HepG2 (cell line): Measurements from ENCODE around the gene MGST2. TPM values are rescaled to one million over a fixed set of nuclear protein-coding genes. Genes with fewer than 3 reads are reported as not detected.

Experiments
- DDIT3 ChIP-seq: sonication (generic); formaldehyde crosslinking; IDR thresholded peaks from 2 replicates; pipeline ENCODE4 v1.4.0; 2020; ENCODE audit warnings: mild to moderate bottlenecking, missing genetic modification reagents
- MXI1 ChIP-seq: IDR thresholded peaks from 3 replicates; pipeline ENCODE4 v1.6.1; 2012; ENCODE audit warnings: low read depth, low read length, inconsistent platforms, borderline replicate concordance
- NFRKB ChIP-seq: fragments of 450-650 bp; IDR thresholded peaks from 2 replicates; pipeline ENCODE4 v1.6.1; 2017
- SMYD3 ChIP-seq: sonication (generic); formaldehyde crosslinking; IDR thresholded peaks from 2 replicates; pipeline ENCODE4 v1.8.1; 2023; ENCODE audit warnings: mild to moderate bottlenecking, missing genetic modification reagents
- ZMYM4 ChIP-seq: sonication (generic); formaldehyde crosslinking; IDR thresholded peaks from 2 replicates; pipeline ENCODE4 v1.8.1; 2023; ENCODE audit warnings: mild to moderate bottlenecking, missing genetic modification reagents
- ZNF234 ChIP-seq: sonication (generic); formaldehyde crosslinking; conservative IDR thresholded peaks from 2 replicates; pipeline ENCODE4 v1.5.1; 2020; ENCODE audit warnings: mild to moderate bottlenecking, missing genetic modification reagents
- ZNF781 ChIP-seq: sonication (generic); formaldehyde crosslinking; IDR thresholded peaks from 2 replicates; pipeline ENCODE4 v1.5.1; 2020; ENCODE audit warnings: borderline replicate concordance, mild to moderate bottlenecking, missing genetic modification reagents; ENCODE audit errors: not compliant biosample characterization
- ZNF788 ChIP-seq: sonication (generic); formaldehyde crosslinking; IDR thresholded peaks from 2 replicates; pipeline ENCODE4 v1.5.0; 2020; ENCODE audit warnings: mild to moderate bottlenecking, missing genetic modification reagents, borderline replicate concordance
- polyA plus RNA-seq, 8 experiments: library from polyadenylated mRNA; depleted of rRNA in 3 of 8; stranded (reverse) in 7 of 8; unstranded in 1 of 8; fragments of >200 nt; fragmentation: Illumina TruSeq in 4 of 8; extraction: Trizol in 4 of 8; gene quantifications; 2 replicates each; pipeline versions ENCODE4 v1.2.1 to v1.2.3, GENCODE V29; 2011 to 2016; ENCODE audit warnings: low read depth in 4 of 8, missing spikeins in 1 of 8, mixed read lengths in 1 of 8; ENCODE audit not compliant: insufficient read depth in 1 of 8
- total RNA-seq, 5 experiments: library from RNA; depleted of rRNA; stranded (reverse); fragments of >200 nt; fragmentation: Illumina TruSeq; extraction: Trizol; gene quantifications; 2 replicates each; pipeline ENCODE4 v1.2.3, GENCODE V29; 2016; ENCODE audit warnings: low read depth in 1 of 5
- TF ChIP-seq, protein P1 (sequence below): IDR thresholded peaks from 2 replicates; pipeline ENCODE4 v1.6.1; 2016; ENCODE audit warnings: low read depth, missing genetic modification reagents, missing compliant biosample characterization
- TF ChIP-seq, protein P2 (sequence below): sonication (generic); formaldehyde crosslinking; conservative IDR thresholded peaks from 2 replicates; pipeline ENCODE4 v1.5.0; 2020; ENCODE audit warnings: missing genetic modification reagents
- TF ChIP-seq, protein P3 (sequence below): sonication (generic); formaldehyde crosslinking; IDR thresholded peaks from 2 replicates; pipeline ENCODE4 v1.4.0; 2020; ENCODE audit warnings: missing genetic modification reagents

MGST2 gene
- total and polyA plus RNA-seq, 2 of the 13 experiments (the other 11 are each of a cell fraction or from before 2014, with no cell fraction given): 205 to 416 TPM

DNA sequence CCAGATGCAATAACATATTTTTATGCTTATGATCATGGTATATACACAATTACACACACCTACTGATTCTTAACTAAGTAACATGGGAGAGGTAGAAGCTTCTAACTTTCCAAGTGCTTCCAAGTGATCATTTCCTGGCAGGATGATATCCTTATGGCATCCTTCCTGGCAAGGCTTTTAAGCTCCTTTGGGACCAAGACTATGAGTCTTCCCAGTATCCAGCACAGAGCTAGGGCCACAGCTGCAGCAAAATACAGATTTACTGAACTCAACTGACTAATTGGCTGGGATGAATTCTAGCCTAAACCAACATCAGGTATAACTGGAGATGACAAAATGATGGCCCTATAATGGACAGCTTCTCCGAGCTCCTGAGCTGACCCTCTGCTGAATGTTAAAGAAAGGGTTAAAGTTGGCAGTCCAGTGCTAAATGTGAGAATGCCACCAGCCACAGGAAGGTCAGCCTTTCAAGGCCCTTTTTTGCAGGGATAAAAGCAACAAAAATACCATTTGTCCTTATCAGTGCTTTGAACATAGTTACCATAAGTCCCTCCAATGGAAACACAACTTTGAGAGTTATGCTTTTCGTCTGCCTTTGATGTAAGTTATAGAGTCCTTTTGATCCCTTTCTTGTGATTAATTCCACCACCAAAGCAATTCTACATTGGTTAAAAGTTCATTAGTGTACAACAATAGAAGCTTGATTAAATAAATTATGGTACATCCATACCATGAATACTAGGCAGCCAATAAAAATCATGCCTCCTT is 73.4 kb downstream of the MGST2 start (continued):
- TF ChIP-seq, protein P1, sequence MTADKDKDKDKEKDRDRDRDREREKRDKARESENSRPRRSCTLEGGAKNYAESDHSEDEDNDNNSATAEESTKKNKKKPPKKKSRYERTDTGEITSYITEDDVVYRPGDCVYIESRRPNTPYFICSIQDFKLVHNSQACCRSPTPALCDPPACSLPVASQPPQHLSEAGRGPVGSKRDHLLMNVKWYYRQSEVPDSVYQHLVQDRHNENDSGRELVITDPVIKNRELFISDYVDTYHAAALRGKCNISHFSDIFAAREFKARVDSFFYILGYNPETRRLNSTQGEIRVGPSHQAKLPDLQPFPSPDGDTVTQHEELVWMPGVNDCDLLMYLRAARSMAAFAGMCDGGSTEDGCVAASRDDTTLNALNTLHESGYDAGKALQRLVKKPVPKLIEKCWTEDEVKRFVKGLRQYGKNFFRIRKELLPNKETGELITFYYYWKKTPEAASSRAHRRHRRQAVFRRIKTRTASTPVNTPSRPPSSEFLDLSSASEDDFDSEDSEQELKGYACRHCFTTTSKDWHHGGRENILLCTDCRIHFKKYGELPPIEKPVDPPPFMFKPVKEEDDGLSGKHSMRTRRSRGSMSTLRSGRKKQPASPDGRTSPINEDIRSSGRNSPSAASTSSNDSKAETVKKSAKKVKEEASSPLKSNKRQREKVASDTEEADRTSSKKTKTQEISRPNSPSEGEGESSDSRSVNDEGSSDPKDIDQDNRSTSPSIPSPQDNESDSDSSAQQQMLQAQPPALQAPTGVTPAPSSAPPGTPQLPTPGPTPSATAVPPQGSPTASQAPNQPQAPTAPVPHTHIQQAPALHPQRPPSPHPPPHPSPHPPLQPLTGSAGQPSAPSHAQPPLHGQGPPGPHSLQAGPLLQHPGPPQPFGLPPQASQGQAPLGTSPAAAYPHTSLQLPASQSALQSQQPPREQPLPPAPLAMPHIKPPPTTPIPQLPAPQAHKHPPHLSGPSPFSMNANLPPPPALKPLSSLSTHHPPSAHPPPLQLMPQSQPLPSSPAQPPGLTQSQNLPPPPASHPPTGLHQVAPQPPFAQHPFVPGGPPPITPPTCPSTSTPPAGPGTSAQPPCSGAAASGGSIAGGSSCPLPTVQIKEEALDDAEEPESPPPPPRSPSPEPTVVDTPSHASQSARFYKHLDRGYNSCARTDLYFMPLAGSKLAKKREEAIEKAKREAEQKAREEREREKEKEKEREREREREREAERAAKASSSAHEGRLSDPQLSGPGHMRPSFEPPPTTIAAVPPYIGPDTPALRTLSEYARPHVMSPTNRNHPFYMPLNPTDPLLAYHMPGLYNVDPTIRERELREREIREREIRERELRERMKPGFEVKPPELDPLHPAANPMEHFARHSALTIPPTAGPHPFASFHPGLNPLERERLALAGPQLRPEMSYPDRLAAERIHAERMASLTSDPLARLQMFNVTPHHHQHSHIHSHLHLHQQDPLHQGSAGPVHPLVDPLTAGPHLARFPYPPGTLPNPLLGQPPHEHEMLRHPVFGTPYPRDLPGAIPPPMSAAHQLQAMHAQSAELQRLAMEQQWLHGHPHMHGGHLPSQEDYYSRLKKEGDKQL (CRISPR knock-in tag): no peak; the same call in 1 of the 2 replicates
- no peak for TF ChIP-seq ZNF788 (CRISPR knock-in tag)
- TF ChIP-seq NFRKB: no peak
- no peak for TF ChIP-seq ZMYM4 (CRISPR knock-in tag)
- TF ChIP-seq, protein P2, sequence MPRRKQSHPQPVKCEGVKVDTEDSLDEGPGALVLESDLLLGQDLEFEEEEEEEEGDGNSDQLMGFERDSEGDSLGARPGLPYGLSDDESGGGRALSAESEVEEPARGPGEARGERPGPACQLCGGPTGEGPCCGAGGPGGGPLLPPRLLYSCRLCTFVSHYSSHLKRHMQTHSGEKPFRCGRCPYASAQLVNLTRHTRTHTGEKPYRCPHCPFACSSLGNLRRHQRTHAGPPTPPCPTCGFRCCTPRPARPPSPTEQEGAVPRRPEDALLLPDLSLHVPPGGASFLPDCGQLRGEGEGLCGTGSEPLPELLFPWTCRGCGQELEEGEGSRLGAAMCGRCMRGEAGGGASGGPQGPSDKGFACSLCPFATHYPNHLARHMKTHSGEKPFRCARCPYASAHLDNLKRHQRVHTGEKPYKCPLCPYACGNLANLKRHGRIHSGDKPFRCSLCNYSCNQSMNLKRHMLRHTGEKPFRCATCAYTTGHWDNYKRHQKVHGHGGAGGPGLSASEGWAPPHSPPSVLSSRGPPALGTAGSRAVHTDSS (CRISPR knock-in tag): no peak
- TF ChIP-seq MXI1: no peak
- no peak for TF ChIP-seq SMYD3 (CRISPR knock-in tag)
- TF ChIP-seq, protein P3, sequence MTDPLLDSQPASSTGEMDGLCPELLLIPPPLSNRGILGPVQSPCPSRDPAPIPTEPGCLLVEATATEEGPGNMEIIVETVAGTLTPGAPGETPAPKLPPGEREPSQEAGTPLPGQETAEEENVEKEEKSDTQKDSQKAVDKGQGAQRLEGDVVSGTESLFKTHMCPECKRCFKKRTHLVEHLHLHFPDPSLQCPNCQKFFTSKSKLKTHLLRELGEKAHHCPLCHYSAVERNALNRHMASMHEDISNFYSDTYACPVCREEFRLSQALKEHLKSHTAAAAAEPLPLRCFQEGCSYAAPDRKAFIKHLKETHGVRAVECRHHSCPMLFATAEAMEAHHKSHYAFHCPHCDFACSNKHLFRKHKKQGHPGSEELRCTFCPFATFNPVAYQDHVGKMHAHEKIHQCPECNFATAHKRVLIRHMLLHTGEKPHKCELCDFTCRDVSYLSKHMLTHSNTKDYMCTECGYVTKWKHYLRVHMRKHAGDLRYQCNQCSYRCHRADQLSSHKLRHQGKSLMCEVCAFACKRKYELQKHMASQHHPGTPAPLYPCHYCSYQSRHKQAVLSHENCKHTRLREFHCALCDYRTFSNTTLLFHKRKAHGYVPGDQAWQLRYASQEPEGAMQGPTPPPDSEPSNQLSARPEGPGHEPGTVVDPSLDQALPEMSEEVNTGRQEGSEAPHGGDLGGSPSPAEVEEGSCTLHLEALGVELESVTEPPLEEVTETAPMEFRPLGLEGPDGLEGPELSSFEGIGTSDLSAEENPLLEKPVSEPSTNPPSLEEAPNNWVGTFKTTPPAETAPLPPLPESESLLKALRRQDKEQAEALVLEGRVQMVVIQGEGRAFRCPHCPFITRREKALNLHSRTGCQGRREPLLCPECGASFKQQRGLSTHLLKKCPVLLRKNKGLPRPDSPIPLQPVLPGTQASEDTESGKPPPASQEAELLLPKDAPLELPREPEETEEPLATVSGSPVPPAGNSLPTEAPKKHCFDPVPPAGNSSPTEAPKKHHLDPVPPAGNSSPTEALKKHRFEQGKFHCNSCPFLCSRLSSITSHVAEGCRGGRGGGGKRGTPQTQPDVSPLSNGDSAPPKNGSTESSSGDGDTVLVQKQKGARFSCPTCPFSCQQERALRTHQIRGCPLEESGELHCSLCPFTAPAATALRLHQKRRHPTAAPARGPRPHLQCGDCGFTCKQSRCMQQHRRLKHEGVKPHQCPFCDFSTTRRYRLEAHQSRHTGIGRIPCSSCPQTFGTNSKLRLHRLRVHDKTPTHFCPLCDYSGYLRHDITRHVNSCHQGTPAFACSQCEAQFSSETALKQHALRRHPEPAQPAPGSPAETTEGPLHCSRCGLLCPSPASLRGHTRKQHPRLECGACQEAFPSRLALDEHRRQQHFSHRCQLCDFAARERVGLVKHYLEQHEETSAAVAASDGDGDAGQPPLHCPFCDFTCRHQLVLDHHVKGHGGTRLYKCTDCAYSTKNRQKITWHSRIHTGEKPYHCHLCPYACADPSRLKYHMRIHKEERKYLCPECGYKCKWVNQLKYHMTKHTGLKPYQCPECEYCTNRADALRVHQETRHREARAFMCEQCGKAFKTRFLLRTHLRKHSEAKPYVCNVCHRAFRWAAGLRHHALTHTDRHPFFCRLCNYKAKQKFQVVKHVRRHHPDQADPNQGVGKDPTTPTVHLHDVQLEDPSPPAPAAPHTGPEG (CRISPR knock-in tag): no peak
- TF ChIP-seq DDIT3 (CRISPR knock-in tag): no peak
- no peak for TF ChIP-seq ZNF234 (CRISPR knock-in tag)
- TF ChIP-seq ZNF781 (CRISPR knock-in tag): no peak
